ENCODE measurements around the gene ADGRV1.

The ADGRV1 gene

DNA sequence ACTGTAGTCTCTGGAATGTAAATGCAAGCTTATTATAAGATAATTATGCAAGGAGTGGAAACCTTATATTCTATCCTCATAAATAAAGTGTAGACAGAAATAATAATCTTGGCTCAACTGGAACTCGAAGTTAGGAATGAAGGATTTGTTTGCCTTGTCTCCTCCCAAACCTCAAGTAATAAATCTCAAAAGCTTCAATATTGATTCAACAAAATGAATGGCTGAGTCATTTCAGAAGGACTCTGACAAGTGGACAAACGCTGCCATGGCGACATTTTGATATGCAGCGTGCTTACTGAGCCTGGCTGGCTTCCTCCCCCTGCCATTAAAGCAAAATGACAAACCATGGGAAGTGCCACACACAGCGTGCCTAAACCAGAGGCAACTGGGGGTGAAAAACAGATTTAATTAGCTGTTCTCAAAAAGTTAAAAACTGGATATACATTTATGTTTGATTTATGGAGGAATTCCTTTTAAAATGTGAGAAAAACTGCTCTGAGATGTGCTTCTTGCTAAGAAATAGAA is 10.5 kb upstream of the ADGRV1 start (continued):
- peak; percentile 93 for TF ChIP-seq OSR2 (tag by site-specific recombination; IDR thresholded peaks at IDR 0.05)
- peak; percentile 89 for TF ChIP-seq KLF10 (tag by site-specific recombination; IDR thresholded peaks at IDR 0.05)
- no peak for TF ChIP-seq ZNF670 (tag by site-specific recombination; IDR thresholded peaks at IDR 0.05; ENCODE audit: low read depth)
- TF ChIP-seq ZNF610 (tag by site-specific recombination; IDR thresholded peaks at IDR 0.05; ENCODE audit: borderline replicate concordance), result no peak
- TF ChIP-seq ZNF561 (tag by site-specific recombination; IDR thresholded peaks at IDR 0.05; ENCODE audit: borderline replicate concordance), result peak; percentile 83
- no peak for TF ChIP-seq ZNF548 (tag by site-specific recombination; IDR thresholded peaks at IDR 0.05)
- TF ChIP-seq ZNF211 (tag by site-specific recombination; IDR thresholded peaks at IDR 0.05; ENCODE audit: low read depth), result no peak
- TF ChIP-seq EGR2 (tag by site-specific recombination; IDR thresholded peaks at IDR 0.05; ENCODE audit: low read depth), result no peak
- TF ChIP-seq, protein P1, sequence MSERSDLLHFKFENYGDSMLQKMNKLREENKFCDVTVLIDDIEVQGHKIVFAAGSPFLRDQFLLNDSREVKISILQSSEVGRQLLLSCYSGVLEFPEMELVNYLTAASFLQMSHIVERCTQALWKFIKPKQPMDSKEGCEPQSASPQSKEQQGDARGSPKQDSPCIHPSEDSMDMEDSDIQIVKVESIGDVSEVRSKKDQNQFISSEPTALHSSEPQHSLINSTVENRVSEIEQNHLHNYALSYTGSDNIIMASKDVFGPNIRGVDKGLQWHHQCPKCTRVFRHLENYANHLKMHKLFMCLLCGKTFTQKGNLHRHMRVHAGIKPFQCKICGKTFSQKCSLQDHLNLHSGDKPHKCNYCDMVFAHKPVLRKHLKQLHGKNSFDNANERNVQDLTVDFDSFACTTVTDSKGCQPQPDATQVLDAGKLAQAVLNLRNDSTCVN (tag by site-specific recombination; optimal IDR thresholded peaks at IDR 0.05), result no peak
- no peak for TF ChIP-seq ZNF747 (tag by site-specific recombination; IDR thresholded peaks at IDR 0.05)
- TF ChIP-seq, protein P2, sequence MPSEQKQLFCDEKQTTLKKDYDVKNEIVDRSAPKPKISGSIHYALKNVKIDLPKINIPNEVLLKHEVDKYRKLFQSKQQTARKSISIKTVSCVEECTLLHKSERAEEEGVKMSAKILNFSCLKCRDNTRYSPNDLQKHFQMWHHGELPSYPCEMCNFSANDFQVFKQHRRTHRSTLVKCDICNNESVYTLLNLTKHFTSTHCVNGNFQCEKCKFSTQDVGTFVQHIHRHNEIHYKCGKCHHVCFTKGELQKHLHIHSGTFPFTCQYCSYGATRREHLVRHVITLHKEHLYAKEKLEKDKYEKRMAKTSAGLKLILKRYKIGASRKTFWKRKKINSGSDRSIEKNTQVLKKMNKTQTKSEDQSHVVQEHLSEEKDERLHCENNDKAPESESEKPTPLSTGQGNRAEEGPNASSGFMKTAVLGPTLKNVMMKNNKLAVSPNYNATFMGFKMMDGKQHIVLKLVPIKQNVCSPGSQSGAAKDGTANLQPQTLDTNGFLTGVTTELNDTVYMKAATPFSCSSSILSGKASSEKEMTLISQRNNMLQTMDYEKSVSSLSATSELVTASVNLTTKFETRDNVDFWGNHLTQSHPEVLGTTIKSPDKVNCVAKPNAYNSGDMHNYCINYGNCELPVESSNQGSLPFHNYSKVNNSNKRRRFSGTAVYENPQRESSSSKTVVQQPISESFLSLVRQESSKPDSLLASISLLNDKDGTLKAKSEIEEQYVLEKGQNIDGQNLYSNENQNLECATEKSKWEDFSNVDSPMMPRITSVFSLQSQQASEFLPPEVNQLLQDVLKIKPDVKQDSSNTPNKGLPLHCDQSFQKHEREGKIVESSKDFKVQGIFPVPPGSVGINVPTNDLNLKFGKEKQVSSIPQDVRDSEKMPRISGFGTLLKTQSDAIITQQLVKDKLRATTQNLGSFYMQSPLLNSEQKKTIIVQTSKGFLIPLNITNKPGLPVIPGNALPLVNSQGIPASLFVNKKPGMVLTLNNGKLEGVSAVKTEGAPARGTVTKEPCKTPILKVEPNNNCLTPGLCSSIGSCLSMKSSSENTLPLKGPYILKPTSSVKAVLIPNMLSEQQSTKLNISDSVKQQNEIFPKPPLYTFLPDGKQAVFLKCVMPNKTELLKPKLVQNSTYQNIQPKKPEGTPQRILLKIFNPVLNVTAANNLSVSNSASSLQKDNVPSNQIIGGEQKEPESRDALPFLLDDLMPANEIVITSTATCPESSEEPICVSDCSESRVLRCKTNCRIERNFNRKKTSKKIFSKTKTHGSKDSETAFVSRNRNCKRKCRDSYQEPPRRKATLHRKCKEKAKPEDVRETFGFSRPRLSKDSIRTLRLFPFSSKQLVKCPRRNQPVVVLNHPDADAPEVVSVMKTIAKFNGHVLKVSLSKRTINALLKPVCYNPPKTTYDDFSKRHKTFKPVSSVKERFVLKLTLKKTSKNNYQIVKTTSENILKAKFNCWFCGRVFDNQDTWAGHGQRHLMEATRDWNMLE (tag by site-specific recombination; conservative IDR thresholded peaks at IDR 0.05; ENCODE audit: low read depth), result peak; percentile 52; the same call in 1 of the 2 replicates
- TF ChIP-seq ZFP37 (tag by site-specific recombination; IDR thresholded peaks at IDR 0.05), result no peak
- TF ChIP-seq ZNF792 (tag by site-specific recombination; IDR thresholded peaks at IDR 0.05), result no peak
- no peak; the same call in 1 of the 2 replicates for TF ChIP-seq ZBTB8A (tag by site-specific recombination; IDR thresholded peaks at IDR 0.05)
- peak; percentile 93 for TF ChIP-seq GLI2 (tag by site-specific recombination; IDR thresholded peaks at IDR 0.05; ENCODE audit: borderline replicate concordance, low read depth)
- no peak for TF ChIP-seq MZF1 (tag by site-specific recombination; IDR thresholded peaks at IDR 0.05; ENCODE audit: borderline replicate concordance)
- no peak for TF ChIP-seq ZFHX2 (tag by site-specific recombination; conservative IDR thresholded peaks at IDR 0.05)
- TF ChIP-seq ZNF112 (tag by site-specific recombination; IDR thresholded peaks at IDR 0.05), result no peak
- TF ChIP-seq ZNF416 (tag by site-specific recombination; IDR thresholded peaks at IDR 0.05), result no peak
- TF ChIP-seq ZNF600 (tag by site-specific recombination; IDR thresholded peaks at IDR 0.05), result peak; percentile 63
- 0 out of 2 replicates have a peak, but pooled peaks have one; percentile 43 for TF ChIP-seq ZNF184 (tag by site-specific recombination; IDR thresholded peaks at IDR 0.05)
- TF ChIP-seq PRDM1 (tag by site-specific recombination; IDR thresholded peaks at IDR 0.05), result no peak
- TF ChIP-seq, protein P3, sequence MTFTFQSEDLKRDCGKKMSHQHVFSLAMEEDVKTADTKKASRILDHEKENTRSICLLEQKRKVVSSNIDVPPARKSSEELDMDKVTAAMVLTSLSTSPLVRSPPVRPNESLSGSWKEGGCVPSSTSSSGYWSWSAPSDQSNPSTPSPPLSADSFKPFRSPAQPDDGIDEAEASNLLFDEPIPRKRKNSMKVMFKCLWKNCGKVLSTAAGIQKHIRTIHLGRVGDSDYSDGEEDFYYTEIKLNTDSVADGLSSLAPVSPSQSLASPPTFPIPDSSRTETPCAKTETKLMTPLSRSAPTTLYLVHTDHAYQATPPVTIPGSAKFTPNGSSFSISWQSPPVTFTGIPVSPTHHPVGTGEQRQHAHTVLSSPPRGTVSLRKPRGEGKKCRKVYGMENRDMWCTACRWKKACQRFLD (tag by site-specific recombination; IDR thresholded peaks at IDR 0.05), result no peak
- TF ChIP-seq, protein P4, sequence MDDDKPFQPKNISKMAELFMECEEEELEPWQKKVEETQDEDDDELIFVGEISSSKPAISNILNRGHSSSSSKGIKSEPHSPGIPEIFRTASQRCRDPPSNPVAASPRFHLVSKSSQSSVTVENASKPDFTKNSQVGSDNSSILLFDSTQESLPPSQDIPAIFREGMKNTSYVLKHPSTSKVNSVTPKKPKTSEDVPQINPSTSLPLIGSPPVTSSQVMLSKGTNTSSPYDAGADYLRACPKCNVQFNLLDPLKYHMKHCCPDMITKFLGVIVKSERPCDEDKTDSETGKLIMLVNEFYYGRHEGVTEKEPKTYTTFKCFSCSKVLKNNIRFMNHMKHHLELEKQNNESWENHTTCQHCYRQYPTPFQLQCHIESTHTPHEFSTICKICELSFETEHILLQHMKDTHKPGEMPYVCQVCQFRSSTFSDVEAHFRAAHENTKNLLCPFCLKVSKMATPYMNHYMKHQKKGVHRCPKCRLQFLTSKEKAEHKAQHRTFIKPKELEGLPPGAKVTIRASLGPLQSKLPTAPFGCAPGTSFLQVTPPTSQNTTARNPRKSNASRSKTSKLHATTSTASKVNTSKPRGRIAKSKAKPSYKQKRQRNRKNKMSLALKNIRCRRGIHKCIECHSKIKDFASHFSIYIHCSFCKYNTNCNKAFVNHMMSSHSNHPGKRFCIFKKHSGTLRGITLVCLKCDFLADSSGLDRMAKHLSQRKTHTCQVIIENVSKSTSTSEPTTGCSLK (tag by site-specific recombination; IDR thresholded peaks at IDR 0.05), result no peak
- peak; percentile 67; the same call in 1 of the 2 replicates for TF ChIP-seq ZNF394 (tag by site-specific recombination; IDR thresholded peaks at IDR 0.05; ENCODE audit: borderline replicate concordance)
- TF ChIP-seq ZNF354C (tag by site-specific recombination; IDR thresholded peaks at IDR 0.05; ENCODE audit: borderline replicate concordance, low read depth), result no peak
- TF ChIP-seq ZNF311 (tag by site-specific recombination; IDR thresholded peaks at IDR 0.05; ENCODE audit: borderline replicate concordance), result no peak
- TF ChIP-seq, protein P5, sequence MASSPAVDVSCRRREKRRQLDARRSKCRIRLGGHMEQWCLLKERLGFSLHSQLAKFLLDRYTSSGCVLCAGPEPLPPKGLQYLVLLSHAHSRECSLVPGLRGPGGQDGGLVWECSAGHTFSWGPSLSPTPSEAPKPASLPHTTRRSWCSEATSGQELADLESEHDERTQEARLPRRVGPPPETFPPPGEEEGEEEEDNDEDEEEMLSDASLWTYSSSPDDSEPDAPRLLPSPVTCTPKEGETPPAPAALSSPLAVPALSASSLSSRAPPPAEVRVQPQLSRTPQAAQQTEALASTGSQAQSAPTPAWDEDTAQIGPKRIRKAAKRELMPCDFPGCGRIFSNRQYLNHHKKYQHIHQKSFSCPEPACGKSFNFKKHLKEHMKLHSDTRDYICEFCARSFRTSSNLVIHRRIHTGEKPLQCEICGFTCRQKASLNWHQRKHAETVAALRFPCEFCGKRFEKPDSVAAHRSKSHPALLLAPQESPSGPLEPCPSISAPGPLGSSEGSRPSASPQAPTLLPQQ (tag by site-specific recombination; IDR thresholded peaks at IDR 0.05), result 0 out of 2 replicates have a peak, but pooled peaks have one; percentile 23
- no peak for TF ChIP-seq ZNF175 (tag by site-specific recombination; IDR thresholded peaks at IDR 0.05)
